Measurements from ENCODE around the gene RGS3. TPM values are rescaled to one million over a fixed set of nuclear protein-coding genes. Genes with fewer than 3 reads are reported as not detected.

RGS3 gene
- polyA plus RNA-seq, 1 experiment, result 41.0 TPM

DNA sequence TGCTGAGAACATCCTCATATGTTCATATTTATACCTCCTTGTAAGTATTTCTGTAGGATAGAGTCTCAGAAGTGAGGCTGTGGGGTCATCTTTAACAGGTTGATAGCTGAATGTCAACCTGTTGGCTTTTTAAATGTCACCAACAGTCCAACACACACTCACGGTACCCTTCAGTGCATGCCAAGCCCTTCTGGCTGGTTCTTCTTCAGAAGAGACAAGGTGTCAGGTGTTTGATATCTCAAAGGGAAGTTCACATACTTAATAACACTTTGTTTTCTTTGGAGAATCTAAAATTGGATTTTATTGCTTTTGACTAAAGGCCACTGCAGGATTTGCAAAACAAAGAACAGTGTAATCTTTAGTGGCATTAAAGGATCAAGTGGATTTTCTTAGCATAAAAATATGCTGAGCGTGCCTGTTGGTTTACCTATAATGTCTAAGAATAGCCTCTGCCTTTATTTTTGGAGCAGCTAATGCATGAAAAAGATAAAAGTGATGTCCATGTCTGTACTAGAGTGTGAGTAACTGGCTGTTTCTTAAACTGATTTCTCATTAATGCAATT lies 58.2 kb downstream of the RGS3 start:
- CTCF ChIA-PET, result no interaction called here
- no peak overlapping the region for H3K27ac ChIP-seq (ENCODE audit: low read depth, low read length)
- POLR2A ChIA-PET, result no interaction called here
- no peak for DNase-seq (ENCODE audit: low read depth, low spot score)
- TF ChIP-seq, protein P1, sequence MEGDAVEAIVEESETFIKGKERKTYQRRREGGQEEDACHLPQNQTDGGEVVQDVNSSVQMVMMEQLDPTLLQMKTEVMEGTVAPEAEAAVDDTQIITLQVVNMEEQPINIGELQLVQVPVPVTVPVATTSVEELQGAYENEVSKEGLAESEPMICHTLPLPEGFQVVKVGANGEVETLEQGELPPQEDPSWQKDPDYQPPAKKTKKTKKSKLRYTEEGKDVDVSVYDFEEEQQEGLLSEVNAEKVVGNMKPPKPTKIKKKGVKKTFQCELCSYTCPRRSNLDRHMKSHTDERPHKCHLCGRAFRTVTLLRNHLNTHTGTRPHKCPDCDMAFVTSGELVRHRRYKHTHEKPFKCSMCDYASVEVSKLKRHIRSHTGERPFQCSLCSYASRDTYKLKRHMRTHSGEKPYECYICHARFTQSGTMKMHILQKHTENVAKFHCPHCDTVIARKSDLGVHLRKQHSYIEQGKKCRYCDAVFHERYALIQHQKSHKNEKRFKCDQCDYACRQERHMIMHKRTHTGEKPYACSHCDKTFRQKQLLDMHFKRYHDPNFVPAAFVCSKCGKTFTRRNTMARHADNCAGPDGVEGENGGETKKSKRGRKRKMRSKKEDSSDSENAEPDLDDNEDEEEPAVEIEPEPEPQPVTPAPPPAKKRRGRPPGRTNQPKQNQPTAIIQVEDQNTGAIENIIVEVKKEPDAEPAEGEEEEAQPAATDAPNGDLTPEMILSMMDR (IDR thresholded peaks at IDR 0.05; ENCODE audit: low read depth, low read length), result no peak
- no peak overlapping the region for H3K4me3 ChIP-seq (ENCODE audit: low read depth, low read length)
- H3K27me3 ChIP-seq (ENCODE audit: control insufficient read depth, insufficient read depth, low read length), result no peaks in the 10 kb centered on the region
- no peaks in the 10 kb centered on the region for H3K9me3 ChIP-seq (ENCODE audit: control insufficient read depth, insufficient read depth, low read length)

DNA sequence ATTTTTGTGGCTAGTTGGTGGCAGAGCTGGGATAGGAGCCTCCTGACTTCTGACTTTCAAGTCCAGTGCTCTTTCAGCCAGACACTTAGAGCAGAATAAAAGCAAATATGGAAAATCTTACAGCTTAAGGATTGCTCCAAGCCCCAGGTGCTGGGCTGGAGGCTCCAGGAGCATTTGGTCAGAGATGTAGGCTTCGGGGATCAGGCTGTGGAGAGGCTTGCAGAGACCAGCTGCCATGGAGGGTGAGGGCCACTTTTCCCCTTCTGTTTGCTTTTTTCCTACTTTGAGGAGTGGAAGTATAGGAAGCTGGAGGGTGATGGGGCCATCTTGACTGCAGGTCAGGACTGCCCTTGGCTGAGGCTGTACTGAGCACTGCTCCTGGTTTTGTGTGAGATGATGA lies 58.9 kb downstream of the RGS3 start:
- CTCF ChIA-PET, result interaction anchor here (1.3 kb wide), 1 partner anchor 121 kb away, joined by 4 read pairs; the partner anchor contains the start of gene ALAD
- TF ChIP-seq, protein P1 (IDR thresholded peaks at IDR 0.05; ENCODE audit: low read depth, low read length), result no peak
- POLR2A ChIA-PET, result no interaction called here
- H3K4me3 ChIP-seq (ENCODE audit: low read depth, low read length), result no peak overlapping the region
- H3K27ac ChIP-seq (ENCODE audit: low read depth, low read length), result no peak overlapping the region
- no peaks in the 10 kb centered on the region for H3K27me3 ChIP-seq (ENCODE audit: control insufficient read depth, insufficient read depth, low read length)
- H3K9me3 ChIP-seq (ENCODE audit: control insufficient read depth, insufficient read depth, low read length), result no peaks in the 10 kb centered on the region
- no peak for DNase-seq (ENCODE audit: low read depth, low spot score)

DNA sequence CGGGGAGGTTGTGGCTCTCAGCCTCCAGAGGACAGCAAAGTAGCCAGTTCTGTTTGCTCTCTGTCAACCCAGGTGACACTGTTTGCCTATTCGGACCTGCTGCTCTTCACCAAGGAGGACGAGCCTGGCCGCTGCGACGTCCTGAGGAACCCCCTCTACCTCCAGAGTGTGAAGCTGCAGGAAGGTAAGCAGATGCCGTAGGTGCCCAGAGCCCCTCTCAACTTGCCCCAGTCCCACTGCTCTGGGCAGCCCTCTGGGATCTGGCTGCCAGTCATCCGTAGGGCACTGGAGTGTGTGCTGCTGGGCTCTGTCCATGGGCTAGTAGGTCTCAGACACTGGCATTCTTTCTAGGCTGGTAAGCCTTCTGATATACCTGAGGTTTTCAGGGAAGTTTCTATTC lies 59.3 kb downstream of the RGS3 start:
- ChIA-PET POLR2A (interaction anchor here (1.6 kb wide), 1 partner anchor 56 kb away, joined by 3 read pairs; no protein-coding TSS in a partner anchor), CTCF (interaction anchor here (1.3 kb wide), 1 partner anchor 122 kb away, joined by 4 read pairs; the partner anchor contains the start of gene ALAD)
- TF ChIP-seq, protein P1 (IDR thresholded peaks at IDR 0.05; ENCODE audit: low read depth, low read length), result no peak
- Histone ChIP-seq H3K27me3 (ENCODE audit: control insufficient read depth, insufficient read depth, low read length) (no peaks in the 10 kb centered on the region), H3K4me3 (ENCODE audit: low read depth, low read length) (no peak overlapping the region), H3K9me3 (ENCODE audit: control insufficient read depth, insufficient read depth, low read length) (no peaks in the 10 kb centered on the region), H3K27ac (ENCODE audit: low read depth, low read length) (no peak overlapping the region)
- DNase-seq (ENCODE audit: low read depth, low spot score), result no peak

DNA sequence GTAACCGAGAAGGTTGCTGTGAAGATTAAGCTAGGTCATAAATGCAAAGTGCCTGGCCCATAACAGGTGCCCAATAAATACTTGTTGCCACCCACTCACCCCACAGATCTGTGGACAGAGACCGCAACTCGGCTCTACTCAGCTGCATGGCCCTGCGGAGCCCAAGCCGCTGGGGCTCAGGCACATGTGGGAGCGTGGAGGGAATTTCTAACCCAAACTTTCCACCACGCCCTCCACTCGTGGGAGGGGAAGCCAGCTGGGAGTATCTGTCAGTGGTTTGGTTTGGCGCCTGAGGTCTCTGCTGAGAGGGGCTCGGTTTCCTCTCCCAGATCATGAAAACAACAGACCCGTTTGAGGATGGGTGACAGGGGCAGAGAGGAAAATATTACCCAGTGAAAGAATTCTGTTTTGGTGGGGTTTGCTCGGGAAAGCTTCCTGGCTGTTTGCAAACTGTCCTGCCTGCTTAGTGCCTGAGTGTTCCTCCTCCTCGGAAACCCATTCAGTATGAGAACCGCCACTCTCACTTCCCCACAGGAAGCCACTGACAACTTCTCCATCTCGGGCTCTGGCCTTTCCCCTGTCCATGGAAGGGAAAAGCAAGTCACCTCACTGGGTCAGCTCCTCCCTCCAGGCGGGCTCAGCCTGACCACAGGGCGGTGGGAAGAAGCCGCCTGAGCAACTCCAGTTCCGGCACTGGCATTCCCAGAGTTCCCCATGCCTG lies 60.1 kb downstream of the RGS3 start:
- no peaks in the 10 kb centered on the region for H3K9me3 ChIP-seq (ENCODE audit: control insufficient read depth, insufficient read depth, low read length)
- no peak overlapping the region for H3K4me3 ChIP-seq (ENCODE audit: low read depth, low read length)
- H3K27me3 ChIP-seq (ENCODE audit: control insufficient read depth, insufficient read depth, low read length), result no peaks in the 10 kb centered on the region
- no peak for DNase-seq (ENCODE audit: low read depth, low spot score)
- H3K27ac ChIP-seq (ENCODE audit: low read depth, low read length), result no peak overlapping the region
- ChIA-PET POLR2A (interaction anchor here (1.6 kb wide), 1 partner anchor 56 kb away, joined by 3 read pairs; no protein-coding TSS in a partner anchor), CTCF (interaction anchor here (1.3 kb wide), 1 partner anchor 122 kb away, joined by 4 read pairs; the partner anchor contains the start of gene ALAD)
- TF ChIP-seq, protein P1 (IDR thresholded peaks at IDR 0.05; ENCODE audit: low read depth, low read length), result no peak

DNA sequence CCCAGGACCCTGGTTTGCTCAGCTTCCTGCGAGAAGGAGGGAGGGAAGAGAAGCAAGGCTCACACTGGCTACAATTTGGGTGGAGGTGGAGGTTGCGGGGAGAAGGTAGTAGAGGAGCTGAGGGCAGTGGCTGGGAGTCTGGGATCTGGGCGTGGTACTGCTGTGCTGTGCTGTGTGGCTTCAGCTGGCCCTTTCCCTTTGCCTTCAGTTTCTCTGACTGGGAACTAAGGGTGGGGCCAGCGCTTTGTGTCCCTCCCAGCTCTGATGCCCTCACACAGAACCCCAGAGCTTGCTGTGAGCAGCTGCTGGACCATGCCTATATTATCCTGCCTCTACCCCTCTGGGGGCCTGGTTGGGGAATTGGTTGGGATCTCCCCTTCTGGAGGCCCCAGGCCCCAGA lies 60.9 kb downstream of the RGS3 start:
- DNase-seq (ENCODE audit: low read depth, low spot score), result no peak
- TF ChIP-seq, protein P1 (IDR thresholded peaks at IDR 0.05; ENCODE audit: low read depth, low read length), result no peak
- no peaks in the 10 kb centered on the region for H3K9me3 ChIP-seq (ENCODE audit: control insufficient read depth, insufficient read depth, low read length)
- H3K4me3 ChIP-seq (ENCODE audit: low read depth, low read length), result no peak overlapping the region
- H3K27me3 ChIP-seq (ENCODE audit: control insufficient read depth, insufficient read depth, low read length), result no peaks in the 10 kb centered on the region
- no peak overlapping the region for H3K27ac ChIP-seq (ENCODE audit: low read depth, low read length)
- CTCF ChIA-PET, result no interaction called here
- POLR2A ChIA-PET, result interaction anchor here (0.6 to 1.6 kb wide), 2 partner anchors 30 to 55 kb away, joined by 3 to 4 read pairs; no protein-coding TSS in a partner anchor
